HUES64 (cell line): Measurements from ENCODE around the gene MYCBPAP.
A peak's percentile ranks its signal among the peaks of the same experiment; 100 is the strongest.

ENCODE experiments used
- H3K27ac ChIP-seq: 2 replicates; pipeline ENCODE4 v1.7.0; 2013; ENCODE audit warnings: low read depth, low read length, inconsistent platforms
- H3K27me3 ChIP-seq: 2 replicates; pipeline ENCODE4 v1.6.1; 2013; ENCODE audit warnings: mild to moderate bottlenecking, low read length; ENCODE audit not compliant: insufficient read depth
- H3K36me3 ChIP-seq: 2 replicates; pipeline ENCODE4 v1.6.1; 2013; ENCODE audit warnings: mild to moderate bottlenecking, low read length; ENCODE audit not compliant: insufficient read depth
- H3K4me1 ChIP-seq: 2 replicates; pipeline ENCODE4 v1.6.1; 2013; ENCODE audit warnings: mild to moderate bottlenecking, low read length, moderate library complexity; ENCODE audit not compliant: insufficient read depth
- H3K4me3 ChIP-seq: 2 replicates; pipeline ENCODE4 v1.5.1; 2013; ENCODE audit warnings: mild to moderate bottlenecking, low read length, moderate library complexity
- H3K9ac ChIP-seq: 2 replicates; pipeline ENCODE4 v1.6.1; 2013; ENCODE audit warnings: mild to moderate bottlenecking, low read depth, low read length
- H3K9me3 ChIP-seq: 2 replicates; pipeline ENCODE4 v1.6.1; 2013; ENCODE audit warnings: low read depth, low read length; ENCODE audit not compliant: insufficient read depth
- WGBS: fragments of 150-250, 120-280 bp; methylation state at CpG from one replicate; pipeline ENCODE4 v1.1.7; 2013; ENCODE audit warnings: missing lambda C conversion rate; 5-methylcytosine and 5-hydroxymethylcytosine counted together

The MYCBPAP gene

DNA sequence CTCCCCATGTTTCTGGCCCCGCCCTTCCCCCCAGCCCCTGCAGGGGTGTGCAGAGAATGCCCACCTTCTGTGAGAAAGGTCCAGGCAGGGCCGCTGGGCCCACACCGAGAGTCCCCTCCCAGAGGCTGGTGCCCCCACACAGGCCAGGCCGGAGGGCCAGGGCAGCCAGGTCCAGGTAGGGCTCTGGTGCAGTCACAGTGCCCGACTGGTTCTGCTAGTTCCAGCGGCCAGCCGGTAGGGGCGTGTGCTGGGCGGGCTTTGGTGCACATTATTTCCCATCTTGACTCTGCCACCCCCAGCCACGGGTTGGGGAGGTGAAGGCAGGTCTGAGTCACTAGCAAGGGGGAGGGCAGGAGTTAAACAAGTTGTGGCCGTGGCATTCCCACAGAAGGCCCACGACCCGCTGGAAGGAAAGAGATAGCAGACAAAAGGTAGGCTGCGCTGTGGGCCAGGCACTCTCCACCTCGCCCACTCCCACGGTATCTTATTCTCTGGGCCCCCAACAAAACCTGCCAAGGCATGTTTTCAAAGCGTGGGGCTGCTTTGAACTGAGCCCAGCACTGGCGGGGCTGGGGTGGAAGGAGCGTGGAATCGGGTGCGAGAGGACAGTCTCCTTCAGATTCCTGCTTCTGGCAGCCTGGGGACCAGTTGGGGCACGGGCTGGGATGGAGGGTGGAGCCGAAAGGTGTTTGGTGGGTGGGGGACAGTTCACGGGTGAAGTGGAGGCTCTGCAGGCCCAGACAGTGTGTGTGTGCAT is 26.2 kb downstream of the MYCBPAP start:
- Histone ChIP-seq H3K4me1 (peaks cover 7% of the 10 kb centered on the region; the same call in 1 of the 2 replicates), H3K27ac (no peak overlapping the region), H3K27me3 (peaks cover 35% of the 10 kb centered on the region), H3K4me3 (peak overlapping the region; percentile 67), H3K36me3 (no peaks in the 10 kb centered on the region), H3K9me3 (no peaks in the 10 kb centered on the region), H3K9ac (no peak overlapping the region)
- 52% methylated on average over 23 of the region's 24 CpGs for WGBS

- Histone ChIP-seq H3K27me3 (peaks cover 35% of the 10 kb centered on the region), H3K27ac (no peak overlapping the region), H3K4me3 (no peak overlapping the region), H3K9me3 (no peaks in the 10 kb centered on the region), H3K36me3 (no peaks in the 10 kb centered on the region), H3K4me1 (peaks cover 7% of the 10 kb centered on the region; the same call in 1 of the 2 replicates), H3K9ac (no peak overlapping the region)
- 87% methylated on average over 2 of the region's 2 CpGs for WGBS
Observed at GRCh38 chr17:50534979-50535326, 26.7 kb downstream of the MYCBPAP start.

GRCh38 chr17:50535407-50535806 is 27.2 kb downstream of the MYCBPAP start:
- Histone ChIP-seq H3K27me3 (peaks cover 35% of the 10 kb centered on the region), H3K9ac (no peak overlapping the region), H3K27ac (no peak overlapping the region), H3K36me3 (no peaks in the 10 kb centered on the region), H3K9me3 (no peaks in the 10 kb centered on the region), H3K4me3 (no peak overlapping the region), H3K4me1 (peaks cover 7% of the 10 kb centered on the region; the same call in 1 of the 2 replicates)
- WGBS, result 94% methylated on average over 7 of the region's 7 CpGs

- 96% methylated on average over 45 of the region's 45 CpGs for WGBS
Observed at GRCh38 chr17:50536683-50537646, 28.7 kb downstream of the MYCBPAP start.

GRCh38 chr17:50537721-50538548 is 29.7 kb downstream of the MYCBPAP start:
- Histone ChIP-seq H3K9ac (no peak overlapping the region), H3K27me3 (peaks cover 28% of the 10 kb centered on the region)

More at GRCh38 chr17:50536683-50537646, 28.7 kb downstream of the MYCBPAP start:
- Histone ChIP-seq H3K9ac (no peak overlapping the region), H3K4me3 (no peak overlapping the region), H3K27me3 (peaks cover 38% of the 10 kb centered on the region), H3K4me1 (peaks cover 3% of the 10 kb centered on the region; the same call in 1 of the 2 replicates), H3K36me3 (no peaks in the 10 kb centered on the region), H3K27ac (no peak overlapping the region), H3K9me3 (no peaks in the 10 kb centered on the region)

GRCh38 chr17:50538549-50539410 is 30.5 kb downstream of the MYCBPAP start:
- Histone ChIP-seq H3K9me3 (no peaks in the 10 kb centered on the region), H3K36me3 (no peaks in the 10 kb centered on the region), H3K4me1 (peaks cover 7% of the 10 kb centered on the region; the same call in 1 of the 2 replicates), H3K27ac (no peak overlapping the region), H3K27me3 (peaks cover 20% of the 10 kb centered on the region), H3K4me3 (no peak overlapping the region), H3K9ac (no peak overlapping the region)
- 70% methylated on average over 20 of the region's 20 CpGs for WGBS

More at GRCh38 chr17:50537721-50538548, 29.7 kb downstream of the MYCBPAP start:
- Histone ChIP-seq H3K4me1 (peaks cover 7% of the 10 kb centered on the region; the same call in 1 of the 2 replicates), H3K9me3 (no peaks in the 10 kb centered on the region), H3K4me3 (no peak overlapping the region), H3K36me3 (no peaks in the 10 kb centered on the region), H3K27ac (no peak overlapping the region)
- WGBS, result 91% methylated on average over 20 of the region's 20 CpGs

- Histone ChIP-seq H3K9me3 (no peaks in the 10 kb centered on the region), H3K27me3 (peaks cover 10% of the 10 kb centered on the region), H3K36me3 (no peaks in the 10 kb centered on the region), H3K27ac (no peak overlapping the region), H3K9ac (no peak overlapping the region), H3K4me3 (no peak overlapping the region), H3K4me1 (peaks cover 7% of the 10 kb centered on the region; the same call in 1 of the 2 replicates)
- WGBS, result 75% methylated on average over 15 of the region's 15 CpGs
Observed at GRCh38 chr17:50539762-50540559, 31.7 kb downstream of the MYCBPAP start.

DNA sequence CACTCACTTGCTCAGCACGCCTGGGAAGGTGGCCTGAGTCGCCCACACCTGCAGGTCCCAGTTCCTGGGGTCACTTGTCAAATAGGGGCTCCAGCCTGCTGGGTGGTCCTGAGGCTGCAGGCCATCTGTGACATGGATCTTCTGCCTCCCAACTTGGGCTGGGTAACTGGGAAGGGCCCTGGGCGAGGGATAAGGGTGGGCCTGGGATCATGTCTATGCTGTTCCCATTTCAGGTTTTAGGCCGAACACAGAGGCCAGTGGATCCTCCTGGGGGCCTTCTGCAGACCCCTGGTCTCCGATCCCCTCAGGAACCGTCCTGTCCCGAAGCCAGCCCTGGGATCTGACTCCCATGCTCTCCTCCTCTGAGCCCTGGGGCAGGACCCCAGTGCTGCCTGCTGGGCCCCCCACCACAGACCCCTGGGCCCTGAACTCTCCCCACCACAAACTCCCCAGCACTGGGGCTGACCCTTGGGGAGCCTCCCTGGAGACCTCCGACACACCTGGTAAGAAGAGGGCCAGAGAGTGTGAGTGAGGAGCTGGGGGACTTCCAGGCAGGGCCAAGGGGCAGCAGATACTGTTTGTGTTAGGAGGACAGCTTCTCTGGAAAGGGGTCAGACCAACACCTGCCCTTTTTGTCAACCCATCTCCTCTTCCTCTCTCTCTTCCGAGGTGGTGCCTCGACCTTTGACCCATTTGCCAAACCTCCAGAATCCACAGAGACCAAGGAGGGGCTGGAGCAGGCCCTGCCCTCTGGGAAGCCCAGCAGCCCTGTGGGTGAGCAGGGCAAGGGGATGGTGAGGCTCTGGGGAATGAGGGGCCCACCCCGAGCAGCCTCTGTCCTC is 32.5 kb downstream of the MYCBPAP start:
- Histone ChIP-seq H3K36me3 (no peaks in the 10 kb centered on the region), H3K27me3 (peaks cover 10% of the 10 kb centered on the region), H3K9ac (no peak overlapping the region), H3K9me3 (no peaks in the 10 kb centered on the region), H3K4me3 (no peak overlapping the region; the same call in 1 of the 2 replicates), H3K4me1 (peaks cover 7% of the 10 kb centered on the region; the same call in 1 of the 2 replicates), H3K27ac (no peak overlapping the region)
- 89% methylated on average over 11 of the region's 11 CpGs for WGBS

GRCh38 chr17:50541402-50541715 is 33.1 kb downstream of the MYCBPAP start:
- Histone ChIP-seq H3K36me3 (no peaks in the 10 kb centered on the region), H3K9me3 (no peaks in the 10 kb centered on the region), H3K27me3 (peaks cover 10% of the 10 kb centered on the region), H3K9ac (no peak overlapping the region), H3K4me1 (peaks cover 7% of the 10 kb centered on the region; the same call in 1 of the 2 replicates), H3K4me3 (peak overlapping the region; percentile 85), H3K27ac (no peak overlapping the region)
- WGBS, result 68% methylated on average over 9 of the region's 9 CpGs
